Stimulated activated CD4-positive, alpha-beta T cell treated with anti-CD3 and anti-CD28 coated beads, Interleukin-15, amount 100 ng/mL, for 24 hours (primary cell): ENCODE data around the gene OR7A17.

Experiments
- DNase-seq: peaks from one replicate; pipeline ENCODE4 v3.0.0-alpha.2; 2020

OR7A17 gene

DNA sequence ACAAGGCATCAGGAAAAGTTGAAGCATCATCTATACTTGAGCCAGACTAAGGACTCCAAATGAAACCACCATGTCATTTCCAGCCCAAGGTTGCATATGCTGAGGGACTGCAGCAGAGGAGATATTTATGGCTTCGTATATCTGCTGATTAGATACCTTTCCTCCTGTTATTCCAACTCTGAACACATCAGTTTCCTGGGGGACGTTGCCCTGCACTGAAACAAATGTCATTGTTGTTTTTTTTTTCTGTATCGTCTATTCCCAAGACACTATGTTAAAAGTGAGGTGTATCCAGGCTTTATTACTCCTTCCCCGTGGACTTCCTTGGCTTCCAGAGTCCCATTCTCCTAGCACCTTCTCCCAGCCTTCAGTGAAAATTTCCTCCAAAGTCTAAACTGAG is at the start of gene OR7A17:
Gene OR7A17, minus strand, starts transcription at position 101 of the 400 bp plus-strand sequence. CDS start 4,777 bp downstream, outside the sequence.
- no peak for DNase-seq

DNA sequence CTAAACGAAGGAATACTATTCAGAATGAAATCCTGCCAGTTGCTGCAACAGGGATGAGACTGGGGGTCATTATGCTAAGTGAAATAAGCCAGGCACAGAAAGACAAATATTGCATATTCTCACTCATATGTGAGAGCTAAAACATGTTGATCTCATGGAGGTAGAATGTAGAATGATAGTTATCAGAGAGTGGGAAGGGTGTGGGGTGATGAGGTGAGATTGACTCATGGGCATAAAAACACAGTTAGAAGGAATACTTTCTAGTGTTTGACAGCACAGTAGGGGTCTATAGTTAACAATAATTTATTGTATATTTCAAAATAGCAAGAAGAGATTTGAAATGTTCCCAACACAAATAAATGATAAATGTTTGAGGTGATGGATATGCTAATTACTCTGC is 47.6 kb upstream of the OR7A17 start:
- DNase-seq = no peak

DNA sequence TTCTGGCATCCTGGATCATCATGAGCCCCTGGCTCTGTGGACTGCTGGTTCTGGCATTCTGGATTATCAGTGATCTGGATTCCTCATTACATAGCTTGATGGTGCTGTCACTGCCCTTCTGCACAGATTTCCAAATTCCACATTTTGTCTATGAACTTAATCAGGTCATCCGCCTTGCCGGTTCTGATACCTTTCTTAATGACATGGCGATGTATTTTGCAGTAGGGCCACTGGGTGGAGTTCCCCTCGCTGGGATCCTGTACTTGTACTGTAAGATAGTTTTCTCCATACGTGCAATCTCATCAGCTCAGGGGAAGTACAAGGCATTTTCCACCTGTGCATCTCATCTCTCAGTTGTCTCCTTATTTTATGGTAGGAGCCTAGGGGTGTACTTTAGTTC is 30.9 kb upstream of the OR7A17 start:
- DNase-seq = no peak

DNA sequence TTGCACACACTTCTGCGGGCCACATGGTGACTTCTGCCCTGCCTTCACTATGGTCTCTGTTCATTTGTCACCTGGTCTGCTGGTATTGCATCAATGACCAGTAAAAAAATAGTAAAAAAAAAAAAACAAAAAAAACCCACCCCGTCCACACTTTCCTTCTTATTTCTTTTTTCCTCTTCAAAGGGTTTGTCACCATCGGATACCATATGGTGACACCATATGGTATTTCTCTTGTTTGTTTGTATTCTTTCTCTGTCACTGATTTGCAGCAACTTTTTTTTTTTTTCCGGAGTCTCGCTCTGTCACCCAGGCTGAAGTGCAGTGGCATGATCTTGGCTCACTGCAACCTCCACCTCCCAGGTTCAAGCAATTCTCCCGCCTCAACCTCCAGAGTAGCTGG is 29.2 kb upstream of the OR7A17 start:
- DNase-seq = no peak

DNA sequence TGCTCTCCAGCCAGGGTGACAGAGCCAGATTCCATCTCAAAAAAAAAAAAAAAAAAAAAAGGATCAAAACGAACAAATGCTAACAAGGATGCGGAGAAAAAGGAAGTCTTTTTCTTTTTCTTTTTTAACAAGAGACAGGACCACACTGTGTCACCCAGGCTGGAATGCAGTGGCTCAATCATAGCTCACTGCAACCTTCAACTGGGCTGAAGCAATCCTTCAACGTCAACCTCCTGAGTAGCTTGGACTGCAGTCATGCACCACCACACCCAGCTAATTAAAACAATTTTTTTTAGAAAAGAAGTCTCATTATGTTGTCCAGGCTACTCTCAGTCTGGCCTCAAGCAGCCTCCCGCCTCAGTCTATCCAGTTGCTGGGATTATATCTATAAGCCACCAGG is 20.8 kb upstream of the OR7A17 start:
- no peak for DNase-seq

DNA sequence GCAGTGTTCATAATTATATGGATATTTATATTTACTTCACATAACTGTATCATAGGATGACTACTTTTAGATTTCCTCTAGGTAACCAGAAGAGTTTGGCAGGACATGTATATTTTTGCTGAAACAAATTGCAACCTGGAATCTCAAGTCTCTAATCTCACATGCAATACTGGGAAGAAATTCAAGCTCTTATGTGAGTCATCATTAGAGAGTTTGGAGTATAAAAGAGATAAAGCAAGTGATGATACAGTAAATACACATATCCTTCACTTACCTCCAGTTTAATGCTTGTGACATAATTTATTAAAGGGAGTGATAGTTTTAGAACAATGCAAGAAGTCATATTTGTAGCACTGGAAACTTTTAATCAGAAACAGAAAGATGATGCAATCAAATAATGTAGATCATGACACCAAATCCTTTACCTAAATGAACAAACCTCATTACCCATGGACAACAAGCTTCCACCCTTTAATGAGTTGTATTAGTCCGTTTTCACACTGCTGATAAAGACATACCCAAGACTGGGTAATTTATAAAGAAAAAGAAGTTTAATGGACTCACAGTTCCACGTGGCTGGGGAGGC is 15.8 kb upstream of the OR7A17 start:
- no peak for DNase-seq

DNA sequence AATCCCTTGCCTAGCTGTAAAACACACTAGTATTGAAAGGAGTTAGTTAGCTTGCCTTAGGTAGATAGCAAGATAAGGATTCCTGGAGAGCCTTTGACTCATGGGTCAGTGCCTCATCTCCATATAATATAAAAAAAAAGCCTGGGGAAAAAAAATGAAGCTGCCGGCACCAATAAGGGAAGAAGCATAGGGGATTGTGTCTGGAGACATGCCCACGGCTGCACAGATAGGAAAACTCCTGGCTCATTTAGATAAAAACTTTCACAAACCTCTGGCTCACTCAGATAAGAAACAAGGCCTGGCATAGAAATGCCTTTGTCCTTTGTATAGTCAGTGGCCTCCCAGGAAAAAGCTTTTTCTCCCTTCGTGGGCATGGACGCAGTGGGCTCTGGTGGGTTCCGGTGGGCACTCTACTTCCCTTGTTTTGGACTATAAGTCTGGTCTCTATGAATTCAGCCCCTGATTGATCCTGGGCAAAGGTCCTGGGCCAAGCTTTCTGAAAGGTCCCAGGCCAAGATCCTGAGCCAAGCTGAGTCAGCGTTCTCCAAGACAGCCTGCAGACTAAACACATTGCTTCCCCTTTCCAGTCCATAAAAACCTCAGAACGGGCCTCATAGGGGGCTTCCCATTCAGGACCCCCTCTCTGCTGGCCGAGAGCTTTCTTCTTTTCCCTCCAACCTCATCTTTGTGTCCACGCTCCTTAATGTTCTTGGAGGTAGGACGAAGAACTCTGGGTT is 4.9 kb upstream of the OR7A17 start:
- no peak for DNase-seq

DNA sequence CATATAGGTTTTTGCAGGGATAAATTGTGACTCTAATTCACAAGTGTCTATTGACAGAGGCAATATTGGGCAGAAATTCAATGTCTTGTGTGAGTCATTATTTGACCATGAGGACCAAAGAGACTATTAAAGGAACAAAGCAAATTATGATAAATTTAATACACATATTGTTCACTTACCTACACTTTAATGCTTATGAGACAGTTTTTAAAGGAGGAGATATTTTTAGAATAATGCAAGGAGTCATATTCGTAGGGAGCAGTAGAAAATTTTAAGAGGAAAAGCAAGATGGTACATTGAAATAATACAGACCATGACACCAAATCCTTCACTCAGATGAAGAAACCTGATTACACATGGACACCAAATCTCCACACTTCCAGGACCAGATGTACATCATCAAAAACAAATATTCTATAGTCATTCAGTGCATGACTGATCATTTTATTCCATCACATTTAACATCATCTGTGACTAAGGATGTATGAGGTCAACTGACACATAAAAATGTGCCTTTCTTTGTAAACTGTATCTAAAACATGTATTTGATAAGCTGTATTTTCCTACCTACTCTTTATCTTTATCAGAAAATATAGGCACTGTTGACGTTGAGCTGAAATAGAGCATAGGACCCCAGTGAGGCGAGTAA is 4.2 kb upstream of the OR7A17 start:
- no peak for DNase-seq

DNA sequence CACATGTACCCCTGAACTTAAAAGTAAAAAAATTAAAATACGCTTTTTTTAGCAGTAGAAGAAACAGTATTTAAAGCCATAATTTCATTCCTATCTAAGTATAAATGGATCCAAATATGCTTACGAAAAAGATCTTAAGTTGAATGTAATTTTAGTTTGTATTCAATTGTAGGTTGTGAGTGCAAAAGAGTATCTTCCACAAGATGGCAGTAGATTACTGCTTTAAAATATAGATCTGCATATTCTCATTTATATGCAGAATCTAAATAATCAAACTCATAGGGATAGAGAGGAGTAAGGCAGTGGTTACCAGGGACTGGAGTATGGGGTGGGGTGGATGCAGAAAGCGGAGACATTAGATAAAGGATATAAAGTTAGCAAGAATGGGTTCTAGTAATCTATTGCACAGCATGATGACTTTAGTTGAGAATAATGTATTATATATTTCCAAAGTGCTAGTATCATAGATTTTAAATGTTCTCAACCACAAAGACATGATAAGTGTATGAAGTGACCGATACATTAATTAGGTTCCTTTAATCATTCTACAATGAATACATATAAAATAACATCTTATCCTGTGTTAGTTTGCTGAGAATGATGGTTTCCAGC is 14.2 kb downstream of the OR7A17 start:
- DNase-seq = no peak

DNA sequence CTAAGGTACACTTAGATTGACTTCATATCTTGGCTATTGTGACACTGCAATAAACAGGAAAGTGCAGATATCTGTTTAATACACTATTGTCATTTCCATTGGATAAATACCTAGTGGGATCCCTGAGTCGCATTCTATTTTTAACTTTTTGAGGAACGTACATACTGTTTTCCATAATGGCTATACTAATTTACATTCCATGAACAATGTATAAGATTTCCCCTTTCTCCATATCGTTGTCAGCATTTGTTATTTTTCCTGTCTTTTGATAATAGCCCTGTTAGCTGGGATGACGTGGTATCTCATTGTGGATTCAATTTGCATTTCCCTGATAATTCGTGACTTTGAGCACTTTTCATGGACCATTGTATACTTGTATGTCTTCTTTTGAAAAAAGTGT is 17.4 kb downstream of the OR7A17 start:
- no peak for DNase-seq

DNA sequence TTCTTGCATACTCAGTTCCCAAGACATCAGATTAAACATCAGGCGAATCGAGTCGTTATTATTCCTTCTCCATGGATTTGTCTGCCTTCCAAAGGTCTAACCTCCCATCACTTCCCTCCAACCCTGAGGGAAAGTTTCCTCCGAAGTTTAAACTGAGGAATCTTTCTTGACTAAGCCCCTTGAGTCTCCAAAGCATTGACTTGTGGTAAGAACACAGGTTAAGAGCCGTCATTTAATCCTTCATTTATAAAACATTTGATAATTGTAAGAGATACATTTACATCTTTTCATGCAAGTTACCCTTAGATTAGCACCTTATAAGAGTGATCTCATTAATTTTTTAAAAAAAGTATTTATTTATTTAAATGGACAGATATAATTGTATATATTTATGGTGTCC is 37.1 kb downstream of the OR7A17 start, which contains the start of gene OR7A10:
Gene OR7A10, minus strand, starts transcription at position 101 of the 400 bp plus-strand sequence. CDS start 7,045 bp downstream, outside the sequence.
- no peak for DNase-seq

DNA sequence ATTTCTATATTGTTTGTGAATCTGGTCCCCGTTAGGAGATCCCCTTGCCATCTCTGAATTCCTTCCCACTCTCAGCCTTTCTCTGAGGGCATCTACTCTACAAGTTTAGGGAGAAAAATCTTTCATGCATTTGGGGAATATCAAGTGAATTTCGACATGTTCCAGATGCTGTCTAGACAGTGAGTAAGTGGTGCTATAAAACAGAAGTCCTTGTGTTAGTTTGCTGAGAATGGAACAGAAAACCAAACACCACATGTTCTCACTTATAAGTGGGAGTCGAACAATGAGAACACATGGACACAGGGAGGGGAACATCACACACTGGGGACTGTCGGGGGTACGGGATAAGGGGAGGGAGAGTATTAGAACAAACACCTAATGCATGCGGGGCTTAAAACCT is 42.4 kb downstream of the OR7A17 start:
- DNase-seq = no peak

DNA sequence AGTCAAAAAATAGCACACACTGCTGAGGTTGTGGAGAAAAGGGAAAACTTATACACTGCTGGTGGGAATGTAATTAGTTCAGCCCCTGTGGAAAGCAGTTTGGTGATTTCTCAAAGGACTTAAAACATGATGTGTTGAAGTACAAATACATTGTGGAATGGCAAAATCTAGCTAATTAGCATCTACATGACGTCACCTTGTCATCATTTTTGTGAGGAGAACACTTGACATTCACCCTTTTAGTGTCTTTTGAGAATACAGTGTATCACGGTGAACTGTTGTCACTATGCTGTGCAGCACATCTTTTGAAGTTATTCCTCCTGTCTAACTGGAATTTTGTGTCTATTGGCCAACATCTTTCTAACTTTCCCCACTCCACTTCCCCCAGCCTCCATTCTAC is 42.8 kb downstream of the OR7A17 start:
- DNase-seq = no peak

DNA sequence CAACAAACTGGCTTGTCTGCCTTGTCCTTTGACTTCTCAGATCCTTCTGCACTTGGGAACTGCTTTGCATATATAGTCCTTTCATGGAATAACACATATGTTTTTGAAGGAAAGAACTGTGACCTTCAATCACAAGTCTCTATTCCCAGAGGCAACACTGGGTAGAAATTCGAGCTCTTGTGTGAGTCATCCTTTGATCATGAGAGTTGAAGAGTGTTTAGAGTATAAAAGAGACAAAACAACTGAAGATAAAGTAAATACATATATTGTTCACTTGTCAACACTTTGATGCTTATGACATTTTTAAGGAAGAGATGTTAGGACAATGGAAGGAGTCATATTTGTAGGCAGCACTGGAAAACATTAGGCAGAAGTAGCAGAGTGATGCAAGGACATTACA is 45.7 kb downstream of the OR7A17 start:
- DNase-seq = no peak

DNA sequence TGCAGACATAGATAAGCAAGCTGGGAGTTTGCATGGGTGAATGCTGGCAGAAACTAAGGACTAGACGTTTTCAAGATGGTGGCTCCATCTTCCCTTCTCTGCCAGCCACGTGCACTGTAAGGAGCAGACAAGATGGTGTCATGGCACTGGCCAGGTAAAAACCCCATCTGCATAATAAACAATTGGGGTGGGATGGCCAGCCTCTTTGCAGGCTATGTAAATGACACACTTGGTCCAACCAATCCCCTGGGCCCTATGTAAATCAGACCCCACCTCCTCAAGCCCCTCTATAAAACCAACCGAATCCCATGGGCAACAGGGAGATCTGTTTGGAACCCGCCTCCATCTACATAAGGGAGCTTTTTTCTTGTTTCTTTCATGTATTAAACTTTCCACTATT is 48.5 kb downstream of the OR7A17 start:
- DNase-seq = no peak

DNA sequence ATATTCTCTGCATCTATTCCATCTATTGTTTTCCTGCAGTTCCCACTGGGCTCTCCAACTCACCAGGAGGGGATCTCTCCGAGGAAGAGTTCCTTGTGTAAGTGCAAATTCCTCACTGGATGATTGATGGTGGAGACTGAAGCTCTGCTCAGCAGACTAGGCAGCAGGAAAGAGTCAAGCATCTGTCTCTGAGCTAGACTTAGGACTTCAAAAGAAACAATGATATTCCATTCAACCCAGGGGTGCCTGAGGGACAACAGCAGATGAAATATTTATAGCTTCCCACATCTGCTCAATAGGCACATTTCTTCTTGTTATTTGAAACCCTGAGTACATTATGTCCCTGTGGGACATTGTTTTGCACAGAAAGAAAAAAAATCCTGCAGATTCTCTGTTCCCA is 50.9 kb downstream of the OR7A17 start, which contains the start of the genes OR7A5 and OR7C1:
Gene OR7A5, minus strand, starts transcription at position 175 of the 400 bp plus-strand sequence. CDS start 6,944 bp downstream, outside the sequence.
Gene OR7C1, minus strand, starts transcription at position 175 of the 400 bp plus-strand sequence. CDS start 35,049 bp downstream, outside the sequence.
- no peak for DNase-seq

DNA sequence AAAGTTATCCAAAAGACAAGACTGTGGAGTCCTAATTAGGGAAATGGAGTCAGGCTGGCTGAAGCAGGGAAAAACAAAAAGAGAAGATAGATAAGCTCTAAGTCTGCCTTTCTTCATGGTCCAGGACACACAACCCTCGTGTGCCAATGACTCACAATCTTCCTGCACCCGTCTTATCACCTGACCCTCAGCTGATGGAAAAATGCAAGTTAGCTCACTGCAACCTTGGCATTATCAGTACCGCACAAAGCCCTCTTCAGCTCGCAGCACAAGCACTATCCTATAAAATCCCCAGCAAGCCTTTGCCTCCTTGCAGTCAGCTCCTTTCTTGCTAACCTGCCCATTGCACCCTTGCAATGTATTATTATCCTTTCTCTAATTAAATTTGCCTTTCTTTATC is 55.2 kb downstream of the OR7A17 start:
- no peak for DNase-seq
